Bone marrow (tissue), 2 donors: ENCODE results near the gene C1orf56.
"Not testable (repeated sequence)": the region's sequence is repeated elsewhere in the genome, so short reads cannot be mapped to it uniquely, and the experiment has no call there.

Experiments used
- DNase-seq, 2 donors: peaks; one replicate each; lab custom pipeline; 2025; lab: John Stamatoyannopoulos, UW

Gene C1orf56

GRCh38 chr1:151060657-151061421, 13.3 kb downstream of the C1orf56 start:
- DNase-seq = peak in 1 of 2 donors; percentile 11

GRCh38 chr1:151061704-151062103, 14.2 kb downstream of the C1orf56 start:
- DNase-seq = no peak

- no peak for DNase-seq
These were observed 15.3 kb downstream of the C1orf56 start for GRCh38 chr1:151062741-151063371.

GRCh38 chr1:151065089-151065645, 17.6 kb downstream of the C1orf56 start:
- DNase-seq = no peak

- DNase-seq = no peak
These were observed 19.6 kb downstream of the C1orf56 start for GRCh38 chr1:151067185-151067584.

- no peak for DNase-seq
These were observed 21.5 kb downstream of the C1orf56 start for GRCh38 chr1:151069103-151069486.

- peak; percentile 87 to 93 for DNase-seq
These were observed 23.1 kb downstream of the C1orf56 start, which contains the start of gene GABPB2 for GRCh38 chr1:151070474-151071276. Gene GABPB2, plus strand, starts transcription at chr1:151070761. Its CDS starts 17,429 bp downstream, at chr1:151088190.

GRCh38 chr1:151072224-151072623, 24.7 kb downstream of the C1orf56 start:
- DNase-seq = no peak

- DNase-seq = no peak
These were observed 38.5 kb downstream of the C1orf56 start for GRCh38 chr1:151085953-151086559.

- DNase-seq = not testable (repeated sequence)
These were observed 49.9 kb downstream of the C1orf56 start for GRCh38 chr1:151097426-151097825.

GRCh38 chr1:151098126-151098525, 50.6 kb downstream of the C1orf56 start:
- DNase-seq = no peak
